Purkinje cell (primary cell): ENCODE results near the gene PDE10A. TPM values are rescaled to one million over a fixed set of nuclear protein-coding genes. Genes with fewer than 3 reads are reported as not detected.

Experiments used
- polyA plus RNA-seq: library from polyadenylated mRNA; unstranded; fragments of >200 nt; fragmentation: Nextera tagmentation; gene quantifications from 2 replicates; pipeline ENCODE4 v1.2.1, GENCODE V29; 2014

The PDE10A gene
- 17.3 and 20.0 TPM in 2 replicates for polyA plus RNA-seq

DNA sequence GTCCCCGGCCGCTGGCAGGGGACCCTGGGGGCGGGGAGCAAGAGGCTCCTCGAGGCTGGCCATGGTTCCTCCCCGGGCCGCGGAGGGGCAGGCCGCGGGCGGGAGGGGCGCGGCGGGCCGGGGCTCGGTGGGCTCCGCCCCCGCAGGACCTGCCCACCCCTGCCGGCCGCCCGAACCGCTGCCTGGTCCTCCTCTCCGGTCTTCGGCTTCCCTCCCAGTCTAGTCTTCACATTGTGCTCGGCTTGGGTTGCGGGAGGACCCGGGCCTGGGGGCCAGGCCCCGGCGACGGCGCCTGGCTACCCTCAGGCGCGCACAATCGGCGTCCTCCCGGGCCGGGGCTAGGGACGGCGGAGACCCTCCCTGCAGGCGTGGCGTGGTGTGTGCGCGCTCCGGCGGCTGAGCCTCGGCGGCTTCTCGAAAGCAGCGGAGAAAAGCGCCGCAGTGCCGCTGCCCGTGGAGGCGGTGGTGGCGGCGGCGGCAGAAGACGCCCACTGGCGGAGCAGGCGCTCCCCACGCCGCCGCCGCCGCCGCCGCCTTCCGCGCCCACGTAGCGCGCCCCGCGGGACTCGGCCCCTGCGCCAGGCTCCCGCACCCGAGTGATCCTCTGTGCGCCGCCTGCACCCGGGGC, at the start of gene PDE10A:
Gene PDE10A, minus strand, starts transcription at position 493 of the 628 bp plus-strand sequence. Its CDS starts 430 bp downstream, at position 63.

DNA sequence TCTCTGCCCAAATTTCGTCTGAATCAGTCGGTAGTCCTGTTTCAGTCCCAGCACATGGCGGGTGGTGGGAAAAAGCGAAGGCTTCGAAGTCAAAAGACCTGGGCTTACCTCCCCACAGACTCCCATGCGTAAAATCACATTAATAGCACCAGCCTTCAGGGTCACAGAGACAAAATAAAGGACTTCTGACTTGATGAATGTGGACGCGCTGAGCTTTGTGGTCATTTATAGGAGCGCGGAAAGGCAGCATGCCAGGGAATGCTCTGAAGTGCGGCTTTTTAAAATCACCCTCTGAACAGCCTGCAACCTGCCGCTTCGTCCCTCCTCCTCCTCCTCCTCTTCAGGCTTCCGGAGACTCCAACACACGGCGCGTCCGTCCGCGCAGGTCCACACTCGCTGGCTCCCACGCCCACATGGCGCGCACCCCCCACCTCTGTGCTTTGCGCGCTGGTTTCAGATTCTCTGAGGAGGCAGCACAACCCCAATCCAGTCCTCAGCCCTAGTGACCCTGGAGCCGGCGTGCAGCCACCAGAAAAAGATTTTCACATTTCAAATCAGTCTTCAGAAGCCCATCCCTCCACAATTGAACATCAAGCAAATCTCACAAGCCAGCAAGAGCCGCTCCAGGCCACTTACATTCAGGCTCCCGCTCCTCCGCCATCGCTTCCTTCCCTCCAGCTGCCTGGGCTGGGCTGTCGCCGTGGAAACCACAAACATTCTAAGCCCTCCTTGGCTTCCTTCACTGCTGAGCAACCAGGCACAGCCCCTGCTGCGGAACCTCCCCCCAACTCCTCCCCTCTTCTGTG, 353.9 kb downstream of the PDE10A start, which contains the start of gene C6orf118:
Gene C6orf118, minus strand, starts transcription at position 680 of the 806 bp plus-strand sequence. Its CDS starts 19 bp downstream, at position 661.

